Brain microvascular endothelial cell (primary cell): ENCODE measurements around the gene ACAP3.

Source experiments
- DNase-seq: peaks from one replicate; pipeline ENCODE4 v3.0.0-alpha.2; 2020
- H3K27ac ChIP-seq: fragments of 250-450 bp; sonication (Bioruptor Pico); 2 replicates; pipeline ENCODE4 v1.5.1; 2020; ENCODE audit warnings: mild to moderate bottlenecking, moderate library complexity
- H3K27me3 ChIP-seq: fragments of 250-450 bp; sonication (Bioruptor Pico); replicated peaks from 2 replicates; pipeline ENCODE4 v1.5.1; 2020; ENCODE audit warnings: mild to moderate bottlenecking
- H3K36me3 ChIP-seq: fragments of 250-450 bp; sonication (Bioruptor Pico); replicated peaks from 2 replicates; pipeline ENCODE4 v1.5.1; 2020; ENCODE audit warnings: mild to moderate bottlenecking
- H3K4me3 ChIP-seq: 2 replicates; pipeline ENCODE4 v1.5.1; 2011; ENCODE audit warnings: low read depth, mild to moderate bottlenecking, control low read depth, low read length, moderate library complexity
- in situ Hi-C: cut with HindIII; loops from 2 replicates; pipeline ENCODE4 v1.10.0; 2017; ENCODE audit warnings: low sequenced_read_pairs, low pct_ligation_motif_present
- TF ChIP-seq, protein P1 (sequence below): IDR thresholded peaks from 2 replicates; pipeline ENCODE4 v1.5.1; 2011; ENCODE audit warnings: low read depth, mild to moderate bottlenecking, moderate library complexity, low read length, control low read depth, inconsistent platforms; ENCODE audit errors: missing control alignments

ACAP3 gene

DNA sequence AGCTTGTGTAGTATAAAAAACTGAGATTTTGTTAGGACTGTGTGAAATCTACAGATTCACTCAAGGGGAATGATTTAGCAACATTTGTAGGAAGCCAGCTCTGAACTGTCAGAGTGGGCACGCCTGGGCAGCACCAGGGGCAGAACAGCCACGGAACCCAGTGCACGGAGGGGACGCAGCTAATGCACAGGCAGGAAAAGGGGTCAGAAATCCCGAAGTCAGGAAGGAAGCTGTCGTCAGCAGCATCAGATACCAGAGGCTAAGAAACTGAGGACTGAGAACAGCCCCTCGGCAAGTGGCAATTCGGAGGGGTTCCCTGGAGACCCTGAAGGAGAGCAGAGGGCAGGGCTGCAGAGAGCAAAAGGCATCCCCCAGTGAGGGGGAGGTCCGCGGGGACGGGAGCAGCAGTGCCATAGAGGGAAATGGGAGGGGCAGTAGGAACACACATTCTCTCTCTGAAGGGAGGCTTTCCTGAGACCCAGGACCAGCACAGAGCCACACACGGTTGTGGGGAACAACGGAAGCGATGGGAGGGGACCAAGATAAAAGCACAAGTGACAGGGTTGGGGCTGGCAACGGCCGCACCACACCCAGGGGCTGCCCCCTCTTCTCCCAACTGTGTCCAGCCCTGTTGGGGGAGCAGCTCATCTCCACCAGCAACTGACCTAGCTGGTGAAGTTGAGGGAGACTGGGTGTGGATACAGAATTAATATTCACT lies 46.7 kb downstream of the ACAP3 start:
- in situ Hi-C loops, result no loop called here
- Histone ChIP-seq H3K36me3 (peaks cover 45% of the 10 kb centered on the region), H3K27ac (no peak overlapping the region), H3K27me3 (no peaks in the 10 kb centered on the region), H3K4me3 (no peak overlapping the region)
- DNase-seq, result no peak
- TF ChIP-seq, protein P1, sequence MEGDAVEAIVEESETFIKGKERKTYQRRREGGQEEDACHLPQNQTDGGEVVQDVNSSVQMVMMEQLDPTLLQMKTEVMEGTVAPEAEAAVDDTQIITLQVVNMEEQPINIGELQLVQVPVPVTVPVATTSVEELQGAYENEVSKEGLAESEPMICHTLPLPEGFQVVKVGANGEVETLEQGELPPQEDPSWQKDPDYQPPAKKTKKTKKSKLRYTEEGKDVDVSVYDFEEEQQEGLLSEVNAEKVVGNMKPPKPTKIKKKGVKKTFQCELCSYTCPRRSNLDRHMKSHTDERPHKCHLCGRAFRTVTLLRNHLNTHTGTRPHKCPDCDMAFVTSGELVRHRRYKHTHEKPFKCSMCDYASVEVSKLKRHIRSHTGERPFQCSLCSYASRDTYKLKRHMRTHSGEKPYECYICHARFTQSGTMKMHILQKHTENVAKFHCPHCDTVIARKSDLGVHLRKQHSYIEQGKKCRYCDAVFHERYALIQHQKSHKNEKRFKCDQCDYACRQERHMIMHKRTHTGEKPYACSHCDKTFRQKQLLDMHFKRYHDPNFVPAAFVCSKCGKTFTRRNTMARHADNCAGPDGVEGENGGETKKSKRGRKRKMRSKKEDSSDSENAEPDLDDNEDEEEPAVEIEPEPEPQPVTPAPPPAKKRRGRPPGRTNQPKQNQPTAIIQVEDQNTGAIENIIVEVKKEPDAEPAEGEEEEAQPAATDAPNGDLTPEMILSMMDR, result no peak

DNA sequence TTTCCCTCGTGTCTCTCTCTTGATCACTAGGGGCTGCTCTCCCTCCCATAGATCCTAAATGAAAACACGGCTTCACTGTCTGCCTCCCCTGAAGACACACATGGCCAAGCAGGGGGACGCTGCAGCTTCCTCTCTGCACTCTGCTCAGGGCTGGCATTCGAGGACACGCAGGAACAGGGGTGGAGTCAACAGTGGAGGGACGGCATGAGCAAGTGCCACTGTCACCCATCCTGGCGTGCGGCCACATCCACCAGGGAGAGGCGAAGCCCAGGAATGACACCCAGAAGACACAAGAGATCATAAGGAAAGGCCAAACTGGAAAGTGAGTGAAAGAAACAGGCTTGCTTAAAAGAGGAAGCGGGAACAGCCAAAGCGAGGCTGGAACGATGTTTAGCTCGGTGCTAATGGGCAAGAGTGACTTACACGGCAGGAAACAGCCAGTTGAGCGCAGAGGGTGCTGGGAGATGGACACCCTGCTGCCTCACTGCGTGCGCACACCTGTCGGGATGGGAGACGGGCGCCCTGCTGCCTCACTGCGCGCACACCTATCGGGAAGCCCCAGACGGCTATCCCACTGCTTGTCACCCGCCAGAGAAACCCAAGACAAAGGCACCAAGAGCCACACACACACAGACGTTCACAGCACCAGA lies 47.7 kb downstream of the ACAP3 start:
- Histone ChIP-seq H3K4me3 (no peak overlapping the region), H3K27ac (no peak overlapping the region), H3K27me3 (no peaks in the 10 kb centered on the region), H3K36me3 (peaks cover 55% of the 10 kb centered on the region)
- TF ChIP-seq, protein P1, result no peak
- in situ Hi-C loops, result no loop called here
- DNase-seq, result no peak

DNA sequence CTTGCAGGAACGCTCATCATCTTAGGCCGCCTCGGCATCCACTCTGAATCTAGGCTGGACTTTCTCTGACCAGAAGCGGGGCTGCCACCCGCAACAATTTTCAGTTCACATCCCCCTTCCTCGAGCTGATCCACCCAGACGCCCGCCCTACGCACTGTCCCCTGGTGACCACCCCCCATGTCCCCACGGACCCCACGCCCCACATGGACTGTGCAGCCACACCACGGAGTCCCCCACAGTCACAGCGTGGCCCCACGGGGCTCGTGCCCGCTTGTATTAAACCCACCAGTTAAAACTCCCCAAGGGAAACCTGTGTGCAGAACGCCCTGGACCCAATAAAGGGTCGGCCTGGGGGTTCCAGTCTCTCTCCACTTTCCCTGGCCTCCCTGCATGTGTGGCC lies 48.2 kb downstream of the ACAP3 start:
- no peak overlapping the region for H3K27ac ChIP-seq
- H3K27me3 ChIP-seq, result no peaks in the 10 kb centered on the region
- peaks cover 60% of the 10 kb centered on the region for H3K36me3 ChIP-seq
- H3K4me3 ChIP-seq, result no peak overlapping the region
- DNase-seq, result no peak
- in situ Hi-C loops, result no loop called here
- TF ChIP-seq, protein P1, result no peak

DNA sequence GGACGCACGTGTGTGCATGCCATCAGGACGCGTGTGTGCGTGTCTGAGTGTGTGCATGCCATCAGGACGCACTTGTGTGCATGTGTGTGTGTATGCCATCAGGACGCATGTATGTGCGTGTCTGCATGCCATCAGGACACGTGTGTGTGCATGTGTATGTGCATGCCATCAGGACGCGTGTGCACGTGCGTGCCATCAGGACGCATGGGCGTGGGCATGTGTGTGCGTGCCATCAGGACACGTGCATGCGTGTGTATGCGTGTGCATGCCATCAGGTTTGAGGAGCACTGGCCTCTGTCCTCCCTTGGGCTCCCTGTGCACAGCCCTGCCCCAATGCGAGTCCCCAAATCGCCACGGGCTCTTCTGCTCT lies 48.6 kb downstream of the ACAP3 start:
- H3K36me3 ChIP-seq, result peaks cover 61% of the 10 kb centered on the region

DNA sequence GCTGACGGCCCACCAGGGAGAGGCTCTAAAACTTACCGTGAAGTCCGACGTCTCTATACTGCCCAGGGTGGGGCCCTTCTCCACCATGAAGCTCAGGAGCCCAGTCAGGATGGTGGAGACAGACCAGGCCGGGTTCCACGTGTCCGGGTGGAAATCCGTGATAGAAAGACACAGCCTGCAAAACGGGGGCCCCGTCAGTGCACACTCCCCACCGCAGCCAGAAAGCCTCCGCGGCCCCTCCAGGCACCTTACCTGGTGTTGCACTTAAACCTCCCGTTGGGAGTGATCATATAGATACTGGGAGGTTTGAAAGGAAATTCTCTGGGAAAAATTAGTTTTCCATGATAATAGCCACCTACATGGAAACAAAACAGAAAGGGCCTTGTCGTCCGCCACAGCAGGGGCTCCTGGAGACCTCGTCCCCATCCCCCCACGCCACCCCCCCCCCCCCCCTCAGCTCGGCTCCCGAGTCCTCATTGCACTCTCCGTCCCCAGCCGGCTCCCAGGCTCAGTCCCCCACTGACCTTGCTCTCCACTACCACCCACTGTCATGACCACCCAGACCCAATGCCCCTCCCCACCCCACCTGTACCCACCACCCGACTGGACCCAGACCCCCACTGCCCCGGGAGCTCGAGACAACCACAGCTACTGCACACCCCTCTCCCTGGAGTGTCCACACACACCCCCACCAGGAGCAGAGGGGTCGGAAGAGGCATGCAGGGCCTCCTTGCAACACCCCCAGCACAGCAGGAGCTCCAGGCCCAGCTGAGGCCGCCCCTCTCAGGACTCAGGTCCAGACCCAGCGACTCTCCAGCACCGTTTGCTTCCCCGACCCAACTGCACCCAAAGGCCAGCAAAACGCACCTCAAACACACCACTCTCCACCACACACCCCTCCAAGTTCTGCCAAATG lies 50.5 kb downstream of the ACAP3 start:
- H3K36me3 ChIP-seq, result peaks cover 62% of the 10 kb centered on the region
- TF ChIP-seq, protein P1, result no peak
- no peak for DNase-seq
- in situ Hi-C loops, result no loop called here
- H3K4me3 ChIP-seq, result no peak overlapping the region
- no peak overlapping the region for H3K27ac ChIP-seq
- no peaks in the 10 kb centered on the region for H3K27me3 ChIP-seq

More for the DNA sequence above, 48.6 kb downstream of the ACAP3 start:
- H3K27me3 ChIP-seq, result no peaks in the 10 kb centered on the region
- no peak overlapping the region for H3K27ac ChIP-seq
- in situ Hi-C loops, result no loop called here
- TF ChIP-seq, protein P1, result no peak
- no peak overlapping the region for H3K4me3 ChIP-seq
- no peak for DNase-seq
